GM21576 (cell line): ENCODE measurements around the gene ETV6.

Experiments
- ATAC-seq: cut with Tn5 transposase; IDR thresholded peaks from one replicate; pipeline ENCODE4 v1.9.1; 2021; ENCODE audit warnings: mild to moderate bottlenecking, moderate library complexity; ENCODE audit not compliant: unreplicated experiment

The ETV6 gene

DNA sequence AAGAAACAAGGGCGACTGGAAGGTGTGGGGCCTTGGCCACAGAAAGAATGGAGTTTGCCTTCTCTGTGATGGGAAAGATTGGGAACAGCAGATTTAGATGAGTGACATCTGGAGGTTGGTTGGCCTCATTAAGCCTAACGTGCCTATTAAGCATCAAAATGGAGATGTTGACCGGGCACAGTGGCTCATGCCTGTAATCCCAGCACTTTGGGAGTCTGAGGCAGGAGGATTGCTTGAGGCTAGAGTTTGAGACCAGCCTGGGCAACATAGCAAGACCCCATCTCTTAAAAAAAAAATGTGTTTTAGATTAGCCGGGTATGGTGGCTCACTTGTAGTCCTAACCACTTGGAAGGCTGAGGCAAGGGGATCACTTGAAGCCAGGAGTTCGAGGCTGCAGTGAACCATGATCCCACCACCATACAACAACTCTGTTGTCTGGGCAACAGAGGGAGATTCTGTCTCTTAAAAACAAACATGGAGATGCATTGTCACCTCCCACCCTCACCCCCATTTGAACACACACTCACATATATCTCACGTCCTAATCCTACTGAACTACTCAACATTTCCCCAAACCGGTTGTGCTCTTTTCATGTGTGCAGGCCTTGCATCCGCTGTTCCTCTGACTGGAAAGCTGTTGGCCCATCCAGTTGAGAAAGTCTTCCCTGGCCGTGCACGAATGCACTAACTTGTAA lies 172.1 kb downstream of the ETV6 start:
- no peak for ATAC-seq

- ATAC-seq, result no peak
These were observed 172.8 kb downstream of the ETV6 start for GRCh38 chr12:11822081-11822834.

DNA sequence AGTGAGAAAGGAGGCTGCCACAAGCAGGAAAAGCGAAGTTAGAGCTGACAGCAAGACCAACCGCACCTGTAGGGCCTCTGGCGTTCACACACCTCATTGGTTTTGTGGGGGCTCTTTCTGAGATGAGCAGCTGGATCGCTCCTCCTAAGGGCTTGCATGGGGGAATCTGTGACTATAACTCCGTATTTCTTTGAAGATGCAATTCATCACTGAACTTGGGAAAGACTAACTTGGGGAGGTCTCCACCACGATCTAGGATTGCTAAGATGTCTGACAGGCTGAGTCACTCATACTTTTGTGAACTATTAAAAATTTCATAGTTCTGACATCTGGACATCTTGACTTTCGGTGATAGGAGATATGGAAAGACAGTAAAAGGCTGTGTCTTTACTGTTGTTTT lies 173.6 kb downstream of the ETV6 start:
- no peak for ATAC-seq

- no peak for ATAC-seq
These were observed 174.1 kb downstream of the ETV6 start for GRCh38 chr12:11823593-11823992.

- ATAC-seq, result no peak
These were observed 174.6 kb downstream of the ETV6 start for GRCh38 chr12:11824069-11824468.

GRCh38 chr12:11824736-11825135 lies 175.3 kb downstream of the ETV6 start:
- no peak for ATAC-seq

GRCh38 chr12:11825278-11825677 lies 175.8 kb downstream of the ETV6 start:
- no peak for ATAC-seq

DNA sequence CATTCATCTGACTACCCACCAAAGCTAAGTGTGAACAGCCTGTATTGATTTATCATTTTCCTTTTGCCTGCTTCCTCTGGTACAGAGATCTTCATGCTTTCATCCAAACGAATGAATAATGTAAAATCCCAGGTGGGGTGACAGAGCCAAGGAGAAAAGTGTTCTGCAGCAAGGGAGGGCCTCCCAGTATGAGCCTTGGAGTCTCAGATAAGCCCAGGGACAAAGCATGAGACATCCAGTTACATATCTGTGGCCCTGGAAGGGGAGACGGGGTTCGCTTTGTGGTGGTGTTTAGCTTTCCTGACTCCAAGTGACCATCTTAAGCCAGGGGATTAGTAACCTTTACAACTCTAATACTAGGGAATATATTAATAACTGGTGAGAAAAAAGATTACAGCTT lies 177.1 kb downstream of the ETV6 start:
- ATAC-seq, result no peak

- ATAC-seq, result no peak
These were observed 177.9 kb downstream of the ETV6 start for GRCh38 chr12:11827091-11828061.

GRCh38 chr12:11829764-11830194 lies 180.3 kb downstream of the ETV6 start:
- no peak for ATAC-seq

GRCh38 chr12:11830307-11830801 lies 180.9 kb downstream of the ETV6 start:
- ATAC-seq, result no peak

- no peak for ATAC-seq
These were observed 182.6 kb downstream of the ETV6 start for GRCh38 chr12:11832093-11832492.

DNA sequence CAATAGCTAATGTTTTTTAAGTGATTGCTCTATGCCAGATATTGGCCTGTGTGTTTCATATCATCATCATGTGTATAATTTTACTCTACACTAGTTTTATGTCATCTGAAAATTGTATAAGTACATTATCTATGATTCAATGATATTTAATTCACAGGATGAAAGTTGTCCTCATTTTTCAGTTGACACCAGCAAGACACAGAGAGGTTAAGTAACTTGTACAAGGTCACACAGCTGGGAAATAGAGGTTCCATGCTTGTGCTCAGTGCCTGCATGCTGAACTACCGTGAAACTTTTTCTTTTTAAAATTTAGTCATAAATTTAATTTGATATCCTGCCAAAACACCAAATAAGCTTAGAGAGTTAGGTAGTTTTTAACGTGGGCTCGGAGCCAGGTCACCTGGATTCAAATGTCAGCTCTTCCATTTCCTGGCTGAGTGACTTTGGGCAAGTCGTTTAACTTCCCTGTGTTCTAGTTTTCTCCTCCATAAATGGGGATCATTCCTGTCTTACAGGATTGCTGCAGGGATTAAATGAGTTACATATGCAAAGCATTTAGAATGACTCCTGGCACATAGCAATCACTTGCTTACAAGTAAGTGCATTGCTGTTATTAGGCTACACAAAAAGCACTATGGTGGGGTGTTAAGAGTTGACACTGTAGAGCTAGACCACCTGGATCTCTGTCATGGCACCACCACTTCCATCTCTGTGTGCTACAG lies 183.9 kb downstream of the ETV6 start:
- no peak for ATAC-seq

- ATAC-seq, result no peak
These were observed 184.8 kb downstream of the ETV6 start for GRCh38 chr12:11834104-11834812.

- no peak for ATAC-seq
These were observed 185.5 kb downstream of the ETV6 start for GRCh38 chr12:11834931-11835330.

- ATAC-seq, result peak; percentile 93
These were observed 187.0 kb downstream of the ETV6 start for GRCh38 chr12:11836282-11837151.

GRCh38 chr12:11837216-11837934 lies 187.9 kb downstream of the ETV6 start:
- ATAC-seq, result no peak

GRCh38 chr12:11838403-11838802 lies 188.9 kb downstream of the ETV6 start:
- ATAC-seq, result no peak
